ENCODE measurements around the gene NEDD9. TPM values are rescaled to one million over a fixed set of nuclear protein-coding genes. Genes with fewer than 3 reads are reported as not detected.

The NEDD9 gene
- total and polyA plus RNA-seq, 2 of the 13 experiments (the other 11 are each of a cell fraction or from before 2014, with no cell fraction given), result 27.1 to 389 TPM

- peak; percentile 73; the same call in 1 of the 2 replicates for TF ChIP-seq REL (CRISPR knock-in tag; conservative IDR thresholded peaks at IDR 0.05)
- no peak for TF ChIP-seq ZNF609 (CRISPR knock-in tag; IDR thresholded peaks at IDR 0.05; ENCODE audit: borderline replicate concordance)
- TF ChIP-seq CENPX (CRISPR knock-in tag; IDR thresholded peaks at IDR 0.05), result no peak
- no peak for TF ChIP-seq NPAS2 (CRISPR knock-in tag; IDR thresholded peaks at IDR 0.05; ENCODE audit: borderline replicate concordance)
- TF ChIP-seq ISL2 (CRISPR knock-in tag; IDR thresholded peaks at IDR 0.05), result no peak
- TF ChIP-seq MTA1 (CRISPR knock-in tag; IDR thresholded peaks at IDR 0.05; ENCODE audit: borderline replicate concordance), result no peak
- TF ChIP-seq GLI4 (CRISPR knock-in tag; IDR thresholded peaks at IDR 0.05; ENCODE audit: borderline replicate concordance), result peak; percentile 8; the same call in 1 of the 2 replicates
- peak; percentile 90 for TF ChIP-seq KLF6 (CRISPR knock-in tag; IDR thresholded peaks at IDR 0.05)
- TF ChIP-seq, protein P1, sequence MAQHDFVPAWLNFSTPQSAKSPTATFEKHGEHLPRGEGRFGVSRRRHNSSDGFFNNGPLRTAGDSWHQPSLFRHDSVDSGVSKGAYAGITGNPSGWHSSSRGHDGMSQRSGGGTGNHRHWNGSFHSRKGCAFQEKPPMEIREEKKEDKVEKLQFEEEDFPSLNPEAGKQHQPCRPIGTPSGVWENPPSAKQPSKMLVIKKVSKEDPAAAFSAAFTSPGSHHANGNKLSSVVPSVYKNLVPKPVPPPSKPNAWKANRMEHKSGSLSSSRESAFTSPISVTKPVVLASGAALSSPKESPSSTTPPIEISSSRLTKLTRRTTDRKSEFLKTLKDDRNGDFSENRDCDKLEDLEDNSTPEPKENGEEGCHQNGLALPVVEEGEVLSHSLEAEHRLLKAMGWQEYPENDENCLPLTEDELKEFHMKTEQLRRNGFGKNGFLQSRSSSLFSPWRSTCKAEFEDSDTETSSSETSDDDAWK (CRISPR knock-in tag; IDR thresholded peaks at IDR 0.05), result no peak
- TF ChIP-seq, protein P2, sequence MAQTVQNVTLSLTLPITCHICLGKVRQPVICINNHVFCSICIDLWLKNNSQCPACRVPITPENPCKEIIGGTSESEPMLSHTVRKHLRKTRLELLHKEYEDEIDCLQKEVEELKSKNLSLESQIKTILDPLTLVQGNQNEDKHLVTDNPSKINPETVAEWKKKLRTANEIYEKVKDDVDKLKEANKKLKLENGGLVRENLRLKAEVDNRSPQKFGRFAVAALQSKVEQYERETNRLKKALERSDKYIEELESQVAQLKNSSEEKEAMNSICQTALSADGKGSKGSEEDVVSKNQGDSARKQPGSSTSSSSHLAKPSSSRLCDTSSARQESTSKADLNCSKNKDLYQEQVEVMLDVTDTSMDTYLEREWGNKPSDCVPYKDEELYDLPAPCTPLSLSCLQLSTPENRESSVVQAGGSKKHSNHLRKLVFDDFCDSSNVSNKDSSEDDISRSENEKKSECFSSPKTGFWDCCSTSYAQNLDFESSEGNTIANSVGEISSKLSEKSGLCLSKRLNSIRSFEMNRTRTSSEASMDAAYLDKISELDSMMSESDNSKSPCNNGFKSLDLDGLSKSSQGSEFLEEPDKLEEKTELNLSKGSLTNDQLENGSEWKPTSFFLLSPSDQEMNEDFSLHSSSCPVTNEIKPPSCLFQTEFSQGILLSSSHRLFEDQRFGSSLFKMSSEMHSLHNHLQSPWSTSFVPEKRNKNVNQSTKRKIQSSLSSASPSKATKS (CRISPR knock-in tag; IDR thresholded peaks at IDR 0.05), result no peak
- TF ChIP-seq ZNF34 (CRISPR knock-in tag; IDR thresholded peaks at IDR 0.05; ENCODE audit: borderline replicate concordance), result no peak
- TF ChIP-seq ELF1 (CRISPR knock-in tag; IDR thresholded peaks at IDR 0.05), result no peak
- TF ChIP-seq NAIF1 (CRISPR knock-in tag; IDR thresholded peaks at IDR 0.05; ENCODE audit: borderline replicate concordance), result no peak
- no peak for TF ChIP-seq NCOA5 (CRISPR knock-in tag; IDR thresholded peaks at IDR 0.05)
- TF ChIP-seq HMG20A (CRISPR knock-in tag; IDR thresholded peaks at IDR 0.05; ENCODE audit: borderline replicate concordance), result peak; percentile 62; the same call in 1 of the 2 replicates
- TF ChIP-seq ZNF441 (CRISPR knock-in tag; IDR thresholded peaks at IDR 0.05; ENCODE audit: borderline replicate concordance), result peak; percentile 81
- TF ChIP-seq ZNF430 (CRISPR knock-in tag; IDR thresholded peaks at IDR 0.05), result no peak
- peak in 1 of 2 experiments; percentile 57; a peak in 2 of 4 replicates for TF ChIP-seq ATF4 (CRISPR knock-in tag; IDR thresholded peaks at IDR 0.05)
- no peak for TF ChIP-seq ZNF333 (CRISPR knock-in tag; IDR thresholded peaks at IDR 0.05; ENCODE audit: borderline replicate concordance)
Observed at GRCh38 chr6:11143394-11144371, 88.8 kb downstream of the NEDD9 start (continued).

Measured in HepG2 (cell line).